ENCODE data around the gene SHQ1. TPM values are rescaled to one million over a fixed set of nuclear protein-coding genes. Genes with fewer than 3 reads are reported as not detected.

The SHQ1 gene
- total RNA-seq, 4 donors from 2014 or later = 9.7 to 17.2 (median 12.2) TPM

- no peak overlapping the region for H3K4me3 ChIP-seq (ENCODE audit: low read depth, poor library complexity, severe bottlenecking)
- intact Hi-C loops (cut with DNase I; ENCODE audit: low total_unique reads) = no loop called here
- DNase-seq (ENCODE audit: low spot score in 2 of 2) = no peak
- 97% methylated on average over 10 of the region's 10 CpGs for WGBS, 2 donors
- TF ChIP-seq, protein P1, sequence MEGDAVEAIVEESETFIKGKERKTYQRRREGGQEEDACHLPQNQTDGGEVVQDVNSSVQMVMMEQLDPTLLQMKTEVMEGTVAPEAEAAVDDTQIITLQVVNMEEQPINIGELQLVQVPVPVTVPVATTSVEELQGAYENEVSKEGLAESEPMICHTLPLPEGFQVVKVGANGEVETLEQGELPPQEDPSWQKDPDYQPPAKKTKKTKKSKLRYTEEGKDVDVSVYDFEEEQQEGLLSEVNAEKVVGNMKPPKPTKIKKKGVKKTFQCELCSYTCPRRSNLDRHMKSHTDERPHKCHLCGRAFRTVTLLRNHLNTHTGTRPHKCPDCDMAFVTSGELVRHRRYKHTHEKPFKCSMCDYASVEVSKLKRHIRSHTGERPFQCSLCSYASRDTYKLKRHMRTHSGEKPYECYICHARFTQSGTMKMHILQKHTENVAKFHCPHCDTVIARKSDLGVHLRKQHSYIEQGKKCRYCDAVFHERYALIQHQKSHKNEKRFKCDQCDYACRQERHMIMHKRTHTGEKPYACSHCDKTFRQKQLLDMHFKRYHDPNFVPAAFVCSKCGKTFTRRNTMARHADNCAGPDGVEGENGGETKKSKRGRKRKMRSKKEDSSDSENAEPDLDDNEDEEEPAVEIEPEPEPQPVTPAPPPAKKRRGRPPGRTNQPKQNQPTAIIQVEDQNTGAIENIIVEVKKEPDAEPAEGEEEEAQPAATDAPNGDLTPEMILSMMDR (IDR thresholded peaks at IDR 0.05) = no peak
- no peak for TF ChIP-seq POLR2A (IDR thresholded peaks at IDR 0.05)
Measured at GRCh38 chr3:72846166-72846565, 2.1 kb downstream of the SHQ1 start.

GRCh38 chr3:72844436-72844993 is 3.7 kb downstream of the SHQ1 start:
- intact Hi-C loops (cut with DNase I; ENCODE audit: low total_unique reads) = no loop called here
- WGBS, 2 donors = 94 to 100% methylated on average over 1 of the region's 1 CpG
- no peak for TF ChIP-seq POLR2A (IDR thresholded peaks at IDR 0.05)
- TF ChIP-seq, protein P1 (IDR thresholded peaks at IDR 0.05) = no peak

GRCh38 chr3:72839057-72839456 is 9.2 kb downstream of the SHQ1 start:
- no peak for DNase-seq (ENCODE audit: low spot score in 2 of 2)
- 88 to 94% methylated on average over 3 of the region's 3 CpGs for WGBS, 2 donors
- TF ChIP-seq, protein P1 (IDR thresholded peaks at IDR 0.05) = no peak
- TF ChIP-seq POLR2A (IDR thresholded peaks at IDR 0.05) = no peak
- no peak overlapping the region for H3K4me3 ChIP-seq (ENCODE audit: low read depth, poor library complexity, severe bottlenecking)
- intact Hi-C loops (cut with DNase I; ENCODE audit: low total_unique reads) = no loop called here

More at GRCh38 chr3:72844436-72844993, 3.7 kb downstream of the SHQ1 start:
- H3K4me3 ChIP-seq (ENCODE audit: low read depth, poor library complexity, severe bottlenecking) = no peak overlapping the region
- DNase-seq (ENCODE audit: low spot score in 2 of 2) = no peak

DNA sequence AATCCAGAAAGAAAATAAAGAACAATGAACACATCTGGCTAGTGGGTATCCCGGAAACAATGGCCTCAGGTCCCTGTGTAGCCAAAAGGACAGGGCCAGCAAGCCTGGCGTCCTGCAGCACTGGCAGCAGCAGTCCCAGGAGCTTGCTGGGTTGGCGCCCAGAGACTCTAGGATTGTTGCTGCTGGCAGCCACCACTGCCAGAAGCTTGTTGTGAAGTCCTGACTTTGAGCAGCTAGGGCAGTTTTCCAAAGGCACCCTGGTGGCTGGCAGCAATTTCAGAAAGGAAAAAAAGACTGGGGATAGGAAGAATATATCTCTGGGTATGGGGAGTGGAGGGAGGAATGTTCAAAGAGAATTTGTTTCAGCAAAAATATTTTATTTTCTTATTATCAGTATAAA is 11.3 kb downstream of the SHQ1 start:
- peak; percentile 20 to 88 for DNase-seq (ENCODE audit: low spot score in 2 of 2)

GRCh38 chr3:72836416-72836815 is 11.8 kb downstream of the SHQ1 start:
- no peak for TF ChIP-seq POLR2A (IDR thresholded peaks at IDR 0.05)
- TF ChIP-seq, protein P1 (IDR thresholded peaks at IDR 0.05) = no peak
- H3K4me3 ChIP-seq (ENCODE audit: low read depth, poor library complexity, severe bottlenecking) = no peak overlapping the region
- 96 to 97% methylated on average over 3 of the region's 3 CpGs for WGBS, 2 donors
- intact Hi-C loops (cut with DNase I; ENCODE audit: low total_unique reads) = no loop called here
- no peak for DNase-seq (ENCODE audit: low spot score in 2 of 2)

More for the DNA sequence above, 11.3 kb downstream of the SHQ1 start:
- H3K4me3 ChIP-seq (ENCODE audit: low read depth, poor library complexity, severe bottlenecking) = no peak overlapping the region
- TF ChIP-seq POLR2A (IDR thresholded peaks at IDR 0.05) = no peak
- TF ChIP-seq, protein P1 (IDR thresholded peaks at IDR 0.05) = no peak
- 39 to 43% methylated on average over 3 of the region's 3 CpGs for WGBS, 2 donors
- intact Hi-C loops (cut with DNase I; ENCODE audit: low total_unique reads) = no loop called here
